ENCODE measurements around the gene GNAI2.

DNA sequence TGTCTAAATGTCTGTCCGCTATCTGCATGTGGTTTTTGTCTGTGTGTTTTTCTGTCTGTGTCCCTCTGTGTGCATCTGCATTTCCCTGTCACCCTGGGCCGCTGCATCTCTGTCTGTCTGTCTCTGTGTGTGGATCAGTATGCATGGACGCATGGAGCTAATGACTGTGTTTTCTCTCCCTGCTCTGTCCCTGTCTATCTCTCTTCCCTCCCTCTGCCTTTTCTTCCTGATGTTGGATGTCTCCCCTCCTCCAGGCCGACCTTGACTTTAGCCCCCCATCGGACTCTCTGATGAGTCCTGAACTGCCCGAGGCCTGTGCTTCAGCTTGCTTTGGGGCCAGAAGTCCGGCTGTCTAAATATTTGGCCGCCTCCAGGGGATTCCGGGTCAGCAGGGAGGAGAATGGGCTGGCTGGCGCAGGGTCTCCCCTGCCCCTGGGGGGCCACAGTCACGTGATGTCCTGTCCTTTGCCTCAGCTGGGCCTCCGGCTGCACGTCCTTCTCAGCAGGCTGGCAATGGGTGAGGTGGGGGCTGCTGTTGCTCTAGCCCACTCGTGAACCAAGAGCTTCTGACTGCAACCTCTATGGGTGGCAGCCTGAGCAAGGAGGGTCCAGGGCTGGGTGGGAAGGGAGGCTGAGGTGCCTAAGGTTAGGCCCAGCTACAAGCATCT, 27.2 kb upstream of the GNAI2 start:
- no peak for TF ChIP-seq CHD2 (IDR thresholded peaks at IDR 0.05; ENCODE audit: low read length, partially characterized antibody)
- TF ChIP-seq, protein P1, sequence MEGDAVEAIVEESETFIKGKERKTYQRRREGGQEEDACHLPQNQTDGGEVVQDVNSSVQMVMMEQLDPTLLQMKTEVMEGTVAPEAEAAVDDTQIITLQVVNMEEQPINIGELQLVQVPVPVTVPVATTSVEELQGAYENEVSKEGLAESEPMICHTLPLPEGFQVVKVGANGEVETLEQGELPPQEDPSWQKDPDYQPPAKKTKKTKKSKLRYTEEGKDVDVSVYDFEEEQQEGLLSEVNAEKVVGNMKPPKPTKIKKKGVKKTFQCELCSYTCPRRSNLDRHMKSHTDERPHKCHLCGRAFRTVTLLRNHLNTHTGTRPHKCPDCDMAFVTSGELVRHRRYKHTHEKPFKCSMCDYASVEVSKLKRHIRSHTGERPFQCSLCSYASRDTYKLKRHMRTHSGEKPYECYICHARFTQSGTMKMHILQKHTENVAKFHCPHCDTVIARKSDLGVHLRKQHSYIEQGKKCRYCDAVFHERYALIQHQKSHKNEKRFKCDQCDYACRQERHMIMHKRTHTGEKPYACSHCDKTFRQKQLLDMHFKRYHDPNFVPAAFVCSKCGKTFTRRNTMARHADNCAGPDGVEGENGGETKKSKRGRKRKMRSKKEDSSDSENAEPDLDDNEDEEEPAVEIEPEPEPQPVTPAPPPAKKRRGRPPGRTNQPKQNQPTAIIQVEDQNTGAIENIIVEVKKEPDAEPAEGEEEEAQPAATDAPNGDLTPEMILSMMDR (IDR thresholded peaks at IDR 0.05), result no peak
- TF ChIP-seq, protein P2, sequence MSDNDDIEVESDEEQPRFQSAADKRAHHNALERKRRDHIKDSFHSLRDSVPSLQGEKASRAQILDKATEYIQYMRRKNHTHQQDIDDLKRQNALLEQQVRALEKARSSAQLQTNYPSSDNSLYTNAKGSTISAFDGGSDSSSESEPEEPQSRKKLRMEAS (IDR thresholded peaks at IDR 0.05; ENCODE audit: low read depth), result no peak
